ENCODE results near the gene CABLES1.

CABLES1 gene

DNA sequence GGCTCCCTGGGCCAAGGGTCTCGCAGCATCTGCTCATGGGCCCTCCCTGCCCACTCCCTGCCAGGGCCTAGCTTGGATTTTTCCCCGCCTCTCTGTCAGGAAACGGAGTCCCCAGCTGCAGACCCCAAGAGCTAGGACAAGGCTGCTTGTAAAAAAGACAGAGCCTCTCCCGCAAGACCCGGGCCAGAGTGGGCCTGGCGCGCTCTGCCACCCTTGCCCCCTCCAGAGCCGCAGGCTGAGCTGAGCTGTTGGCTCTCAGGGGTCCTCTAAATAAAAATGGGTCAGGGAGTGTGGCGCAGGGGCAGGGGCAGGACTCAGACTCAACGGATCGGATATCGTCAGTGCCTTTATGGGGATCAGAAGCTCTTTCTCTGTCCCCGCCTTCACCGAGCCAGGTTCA lies 112.6 kb downstream of the CABLES1 start:
- DNase-seq, result no peak

DNA sequence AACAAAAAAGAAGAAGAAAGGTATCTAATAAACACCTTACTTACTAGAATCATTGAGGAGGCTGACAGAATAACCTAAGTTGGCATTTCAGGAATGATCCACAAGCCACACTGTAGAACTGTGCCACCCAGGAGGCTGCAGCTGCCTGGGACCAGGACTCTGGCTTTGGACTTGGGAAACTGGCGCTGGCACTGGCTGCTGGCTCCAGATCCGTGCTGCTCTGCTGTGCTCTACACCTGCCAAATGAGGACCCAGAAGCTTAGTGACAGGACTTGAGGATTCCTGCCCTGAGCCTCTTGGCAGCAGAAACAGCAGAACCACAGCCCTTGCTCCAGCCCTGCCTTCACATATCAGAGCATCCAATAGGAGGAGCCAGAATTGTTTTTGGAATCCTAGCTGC lies 113.5 kb downstream of the CABLES1 start:
- DNase-seq, result no peak

DNA sequence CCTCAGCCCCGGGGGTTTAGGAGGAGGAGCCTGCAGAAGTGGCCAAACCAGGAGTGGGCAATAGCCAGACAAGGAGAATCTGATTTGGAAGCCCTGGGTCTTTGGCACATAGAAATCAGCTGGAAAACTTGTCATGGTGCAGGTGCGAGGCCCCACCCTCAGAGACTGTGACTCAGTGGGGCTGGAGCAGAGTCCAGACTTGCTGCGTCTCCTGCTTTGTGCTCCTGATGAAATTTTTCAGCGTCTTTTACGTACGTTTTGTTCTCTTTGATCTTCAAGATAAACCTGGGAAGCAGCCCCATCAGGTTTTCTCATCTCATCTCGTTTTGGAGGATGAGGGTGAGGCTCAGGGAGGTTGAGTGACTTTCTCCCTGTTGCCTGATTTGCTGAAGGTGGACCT lies 114.1 kb downstream of the CABLES1 start:
- no peak for DNase-seq

DNA sequence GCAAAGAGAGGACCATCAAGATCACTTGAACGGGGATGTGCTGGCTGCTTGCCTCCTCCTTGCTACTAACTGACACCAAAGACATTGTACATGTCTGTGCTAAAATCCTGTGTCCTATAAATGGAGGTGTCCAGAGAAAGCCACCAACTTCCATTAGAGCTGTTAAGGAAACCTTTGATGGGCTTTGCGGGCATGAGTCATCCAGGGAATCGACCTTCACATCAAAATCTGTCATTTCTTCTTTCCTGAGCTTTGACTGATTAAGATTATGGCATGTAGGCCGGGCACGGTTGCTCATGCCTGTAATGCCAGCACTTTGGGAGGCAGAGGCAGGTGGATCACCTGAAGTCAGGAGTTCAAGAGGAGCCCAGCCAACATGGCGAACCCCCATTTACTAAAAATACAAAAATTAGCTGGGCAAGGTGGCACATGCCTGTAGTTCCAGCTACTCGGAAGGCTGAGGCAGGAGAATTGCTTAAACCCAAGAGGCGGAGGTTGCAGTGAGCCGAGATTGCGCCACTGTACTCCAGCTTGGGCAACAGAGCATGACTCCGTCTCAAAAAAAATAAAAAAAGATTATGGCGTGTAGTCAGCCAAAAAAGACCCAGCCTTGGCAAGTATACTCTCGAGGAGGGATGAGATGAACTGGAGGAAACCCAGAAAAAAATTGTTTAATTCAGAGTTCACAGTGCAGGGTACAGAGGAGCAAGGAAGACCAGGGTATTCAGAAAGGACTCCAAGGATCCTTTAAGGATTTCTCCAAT lies 115.8 kb downstream of the CABLES1 start:
- DNase-seq, result peak; percentile 67 to 85 (median 84)

DNA sequence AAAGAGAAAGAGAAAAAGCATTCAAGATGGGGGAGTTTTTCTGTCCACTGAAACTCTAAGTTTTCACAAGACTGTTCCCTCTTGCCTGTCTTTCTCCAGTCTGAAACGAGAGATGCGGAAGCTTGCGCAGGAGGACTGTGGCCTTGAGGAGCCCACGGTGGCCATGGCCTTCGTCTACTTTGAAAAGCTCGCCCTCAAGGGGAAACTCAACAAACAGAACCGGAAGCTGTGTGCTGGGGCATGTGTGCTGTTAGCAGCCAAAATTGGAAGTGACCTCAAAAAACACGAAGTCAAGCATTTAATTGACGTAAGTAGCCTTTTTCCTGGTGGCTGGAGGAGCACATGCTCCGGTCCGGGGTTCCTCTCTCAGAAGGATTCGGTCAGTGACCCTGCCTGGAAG lies 118.3 kb downstream of the CABLES1 start:
- DNase-seq, result no peak

DNA sequence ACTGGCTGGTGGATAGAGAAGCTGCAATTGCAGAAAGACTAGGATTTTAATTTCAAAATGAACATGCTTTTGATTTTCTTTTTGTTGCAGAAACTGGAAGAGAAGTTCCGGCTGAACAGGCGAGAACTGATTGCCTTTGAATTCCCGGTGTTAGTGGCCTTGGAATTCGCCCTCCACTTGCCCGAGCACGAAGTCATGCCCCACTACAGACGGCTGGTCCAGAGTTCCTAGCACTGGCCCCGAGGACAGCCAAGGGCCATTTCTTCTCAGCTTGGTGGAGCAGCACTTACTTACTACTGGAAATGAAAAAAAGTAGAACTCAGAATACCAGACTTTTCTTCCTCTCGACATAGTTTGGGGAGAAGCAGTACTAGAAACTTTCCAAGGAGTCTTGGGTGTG lies 121.9 kb downstream of the CABLES1 start:
- no peak for DNase-seq

- peak; percentile 84 to 88 (median 86) for DNase-seq
Measured at GRCh38 chr18:23257686-23258565, 122.6 kb downstream of the CABLES1 start.

- DNase-seq, result no peak
Measured at GRCh38 chr18:23258566-23259469, 123.5 kb downstream of the CABLES1 start.

DNA sequence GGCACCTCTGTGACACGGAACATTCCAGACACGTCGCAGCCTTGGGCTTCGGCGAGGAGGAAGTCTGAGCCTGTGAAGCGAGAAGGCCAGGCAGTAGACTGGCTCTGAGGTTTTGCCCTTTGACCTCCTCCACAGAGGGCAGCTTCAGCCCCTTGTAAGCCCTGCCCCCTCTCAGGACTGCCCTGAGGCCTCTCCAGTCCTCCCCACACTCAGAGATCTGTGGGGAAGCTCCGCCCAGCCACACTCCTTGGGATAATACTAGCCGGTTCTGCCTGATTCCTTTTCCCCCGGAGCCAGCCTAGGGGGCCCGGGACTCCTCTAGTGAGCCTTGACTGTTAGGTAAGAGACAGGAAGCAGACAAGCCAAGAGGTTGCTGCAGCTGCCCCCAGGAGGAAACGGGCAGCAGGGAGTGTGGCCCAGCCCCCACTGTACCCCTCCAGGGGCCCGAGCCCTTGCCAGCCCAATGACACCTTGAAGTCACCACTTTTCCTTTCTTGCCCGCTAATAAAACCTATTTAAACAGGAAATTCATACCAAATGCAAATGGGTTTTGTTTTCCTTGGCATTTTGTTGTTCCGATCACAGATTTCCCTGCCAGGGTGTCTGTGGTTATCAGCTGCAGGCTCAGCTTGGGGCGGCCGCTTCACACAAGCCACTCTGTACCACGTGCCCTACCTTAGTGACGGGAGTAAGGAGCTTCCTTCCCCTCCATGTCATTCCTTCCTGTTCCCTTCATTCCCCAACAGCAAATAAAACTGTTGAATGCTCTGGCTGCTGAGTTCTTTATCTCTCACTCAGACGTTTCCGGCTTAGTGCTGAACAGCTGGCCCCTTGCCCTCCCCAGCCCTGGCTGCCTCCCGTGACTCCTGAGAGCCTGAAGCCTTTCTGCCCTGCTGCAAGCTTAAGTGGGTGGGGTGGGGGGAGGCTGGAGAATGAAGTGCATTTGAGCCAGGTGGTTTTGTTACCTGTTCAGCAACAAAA lies 124.7 kb downstream of the CABLES1 start:
- DNase-seq, result peak in 2 of 3 donors; percentile 33 to 46

- no peak for DNase-seq
Measured at GRCh38 chr18:23260926-23261590, 125.8 kb downstream of the CABLES1 start.

GRCh38 chr18:23263551-23264235 lies 128.4 kb downstream of the CABLES1 start:
- no peak for DNase-seq

DNA sequence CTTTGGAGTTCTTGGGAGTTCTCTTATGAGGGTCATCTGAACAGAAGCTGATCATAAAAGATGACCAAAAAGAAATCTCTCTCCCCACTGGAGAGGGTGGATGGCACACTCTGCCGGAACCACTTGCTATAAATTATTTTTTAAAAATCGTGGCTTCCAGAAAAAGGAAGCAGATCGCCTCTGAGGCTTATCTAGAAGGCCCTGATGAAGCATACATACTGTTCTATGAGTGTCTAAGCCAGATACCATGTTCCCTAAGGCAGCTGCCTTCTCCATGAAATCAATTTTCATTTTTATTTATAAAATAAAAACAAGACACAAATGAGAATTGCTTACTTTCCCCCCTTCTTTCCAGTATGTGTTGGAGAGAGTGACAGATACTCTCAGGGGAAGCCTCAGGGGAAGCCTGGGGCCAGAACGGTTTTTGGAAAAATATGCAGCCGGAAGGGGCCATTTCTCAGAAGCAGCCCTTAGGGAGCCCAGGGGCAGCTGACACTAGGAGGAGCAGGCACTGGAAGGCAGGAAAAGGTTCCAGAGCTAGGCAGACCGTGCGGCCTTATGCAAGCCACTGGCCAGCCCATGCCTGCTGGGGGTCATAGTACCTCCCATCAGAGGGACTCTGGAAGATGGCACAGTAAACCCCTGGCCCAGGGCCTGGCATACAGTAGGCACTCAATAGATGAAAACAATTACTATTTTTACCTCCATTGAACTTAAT lies 130.6 kb downstream of the CABLES1 start:
- DNase-seq, result no peak

DNA sequence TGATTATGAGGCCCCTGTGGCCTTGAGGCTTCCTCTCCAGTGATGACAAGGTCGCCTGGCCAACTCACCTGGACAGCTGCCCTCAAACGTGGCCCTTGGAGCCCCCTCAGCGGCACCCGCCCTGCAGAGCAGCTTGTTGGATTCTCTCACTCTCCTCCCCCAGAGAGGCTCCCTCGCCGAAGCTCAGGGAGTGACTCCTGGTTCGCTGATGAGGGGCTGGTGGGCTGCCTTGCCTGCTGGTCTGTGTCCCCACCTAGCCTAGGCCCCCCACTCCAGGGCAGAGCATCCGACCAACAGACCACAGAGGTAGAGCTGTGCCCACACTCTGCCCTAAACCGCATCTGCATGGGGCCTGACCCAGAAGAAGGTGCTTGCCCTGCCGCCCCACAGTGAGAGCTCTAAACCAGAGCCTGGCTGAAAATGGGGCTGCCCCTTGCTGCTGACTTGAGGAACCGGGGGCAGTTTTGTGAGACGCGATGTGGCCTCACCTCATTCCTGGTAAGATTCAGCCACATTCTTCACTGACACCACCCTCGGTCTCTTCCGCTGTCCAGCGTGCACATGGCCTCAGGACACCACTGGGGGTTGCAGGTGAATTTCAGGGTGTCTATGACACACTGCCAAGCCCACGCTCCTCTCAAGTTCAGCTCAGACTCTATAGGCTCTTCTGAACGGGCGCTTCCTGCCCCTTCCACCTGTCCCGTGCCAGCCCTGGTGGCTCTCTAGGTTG lies 131.6 kb downstream of the CABLES1 start:
- DNase-seq, result no peak

- no peak for DNase-seq
Measured at GRCh38 chr18:23267447-23267776, 132.1 kb downstream of the CABLES1 start.

GRCh38 chr18:23268641-23269040 lies 133.4 kb downstream of the CABLES1 start:
- no peak for DNase-seq

DNA sequence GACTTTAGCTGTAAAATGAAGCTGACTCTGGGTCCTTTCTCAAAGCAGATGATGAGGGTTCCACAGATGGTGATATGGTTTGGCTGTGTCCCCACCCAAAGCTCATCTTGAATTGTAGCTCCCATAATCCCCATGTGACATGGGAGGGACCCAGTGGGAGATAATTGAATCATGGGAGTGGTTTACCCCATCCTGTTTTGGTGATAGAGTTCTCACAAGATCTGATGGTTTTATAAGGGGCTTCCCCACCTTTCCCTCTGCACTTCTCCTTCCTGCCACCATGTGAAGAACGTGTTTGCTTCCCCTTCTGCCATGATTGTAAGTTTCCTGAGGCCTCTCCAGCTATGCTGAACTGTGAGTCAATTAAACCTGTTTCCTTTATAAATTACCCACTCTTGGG lies 133.8 kb downstream of the CABLES1 start:
- peak in 2 of 3 donors; percentile 33 to 37 for DNase-seq

DNA sequence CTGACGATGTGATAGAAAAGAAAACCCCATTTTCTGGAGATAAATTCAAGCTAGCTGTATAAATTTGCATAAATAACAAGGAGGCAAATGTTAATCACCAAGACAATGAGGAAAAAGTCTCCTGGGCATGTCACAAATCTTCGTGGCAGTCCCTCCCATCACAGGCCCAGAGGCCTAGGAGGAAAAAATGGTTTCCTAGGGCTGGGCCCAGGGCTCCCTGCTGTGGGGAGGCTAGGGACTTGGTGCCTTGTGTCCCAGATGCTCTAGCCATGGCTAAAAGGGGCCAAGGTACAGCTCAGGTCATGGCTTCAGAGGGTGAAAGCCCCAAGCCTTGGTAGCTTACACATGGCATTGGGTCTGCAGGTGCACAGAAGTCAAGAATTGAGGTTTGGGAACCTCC lies 134.6 kb downstream of the CABLES1 start:
- no peak for DNase-seq

- peak; percentile 65 to 76 (median 74) for DNase-seq
Measured at GRCh38 chr18:23270986-23271680, 135.8 kb downstream of the CABLES1 start.
